Stimulated activated CD8-positive, alpha-beta memory T cell treated with anti-CD3 and anti-CD28 coated beads, Interleukin-2, amount 100 ng/mL, for 1 hour (primary cell): ENCODE measurements around the gene ARSB.
"Not testable (repeated sequence)": the region's sequence is repeated elsewhere in the genome, so short reads cannot be mapped to it uniquely, and the experiment has no call there.

Experiments
- DNase-seq, 2 donors: peaks; one replicate each; pipeline ENCODE4 v3.0.0-alpha.2; 2020; ENCODE audit warnings: low read depth in 2 of 2

Gene ARSB

GRCh38 chr5:78751872-78752271, 233.2 kb downstream of the ARSB start:
- DNase-seq, result no peak

- DNase-seq, result no peak
Measured at GRCh38 chr5:78750281-78750680, 234.8 kb downstream of the ARSB start.

GRCh38 chr5:78747705-78748359, 237.3 kb downstream of the ARSB start:
- no peak for DNase-seq

- DNase-seq, result no peak
Measured at GRCh38 chr5:78747055-78747454, 238.1 kb downstream of the ARSB start.

- DNase-seq, result no peak
Measured at GRCh38 chr5:78746021-78746770, 238.9 kb downstream of the ARSB start.

GRCh38 chr5:78744951-78745534, 240.1 kb downstream of the ARSB start:
- no peak for DNase-seq

- no peak for DNase-seq
Measured at GRCh38 chr5:78741019-78741418, 244.1 kb downstream of the ARSB start.

GRCh38 chr5:78738693-78739300, 246.3 kb downstream of the ARSB start:
- no peak for DNase-seq

GRCh38 chr5:78738104-78738503, 247.0 kb downstream of the ARSB start:
- DNase-seq, result no peak

- DNase-seq, result no peak
Measured at GRCh38 chr5:78735834-78736463, 249.2 kb downstream of the ARSB start.

- DNase-seq, result no peak
Measured at GRCh38 chr5:78734950-78735349, 250.2 kb downstream of the ARSB start.

- no peak for DNase-seq
Measured at GRCh38 chr5:78734094-78734845, 250.8 kb downstream of the ARSB start.

GRCh38 chr5:78732721-78733120, 252.4 kb downstream of the ARSB start:
- not testable (repeated sequence) for DNase-seq

- no peak for DNase-seq
Measured at GRCh38 chr5:78731884-78732283, 253.2 kb downstream of the ARSB start.

GRCh38 chr5:78730300-78731094, 254.6 kb downstream of the ARSB start:
- DNase-seq, result no peak

- DNase-seq, result no peak
Measured at GRCh38 chr5:78727786-78728761, 257.0 kb downstream of the ARSB start.
